Activated naive CD8-positive, alpha-beta T cell treated with anti-CD3 and anti-CD28 coated beads, Interleukin-2, amount 10 ng/mL, durations not matched to agents 7 days and 5 days (primary cell): Measurements from ENCODE around the gene NSG2. TPM values are rescaled to one million over a fixed set of nuclear protein-coding genes. Genes with fewer than 3 reads are reported as not detected.

Experiments
- ATAC-seq: fragments of 150-1000 bp; cut with Tn5 transposase; one replicate; pipeline ENCODE4 v1.10.0; 2021; ENCODE audit warnings: low read depth, moderate library complexity
- POLR2A ChIA-PET: fragments of 350-600 bp; sonication (Branson Sonifier 250); formaldehyde crosslinking; loops from one replicate; lab custom pipeline; 2021; ENCODE audit warnings: antibody characterized with exemption; lab: Charles Lee
- DNase-seq: peaks from one replicate; pipeline ENCODE4 v3.0.0; 2021
- H3K27ac Mint-ChIP-seq: one replicate; pipeline ENCODE4 v1.8.0; 2022; ENCODE audit warnings: mild to moderate bottlenecking, mixed read lengths
- H3K27me3 Mint-ChIP-seq: one replicate; pipeline ENCODE4 v1.8.0; 2022; ENCODE audit warnings: mild to moderate bottlenecking, moderate library complexity, mixed read lengths
- H3K36me3 Mint-ChIP-seq: one replicate; pipeline ENCODE4 v1.8.0; 2021; ENCODE audit warnings: mild to moderate bottlenecking, mixed read lengths
- H3K4me1 Mint-ChIP-seq: one replicate; pipeline ENCODE4 v1.8.0; 2021; ENCODE audit warnings: mixed read lengths
- H3K4me3 Mint-ChIP-seq: one replicate; pipeline ENCODE4 v1.8.0; 2022; ENCODE audit warnings: mild to moderate bottlenecking, moderate library complexity, mixed read lengths
- H3K9me3 Mint-ChIP-seq: one replicate; pipeline ENCODE4 v1.8.0; 2021; ENCODE audit warnings: mixed read lengths
- total RNA-seq, 2 experiments: library from RNA; stranded (reverse); gene quantifications; one replicate each; pipeline ENCODE4 v1.2.3, GENCODE V29; 2021

Gene NSG2
- total RNA-seq, 2 experiments from 2014 or later, result not detected

- Mint-ChIP-seq H3K4me3 (no peak overlapping the region), H3K9me3 (peaks cover 2% of the 10 kb centered on the region), H3K36me3 (no peaks in the 10 kb centered on the region), H3K27me3 (peaks cover 2% of the 10 kb centered on the region), H3K4me1 (no peaks in the 10 kb centered on the region), H3K27ac (no peak overlapping the region)
- ATAC-seq, result no peak
- POLR2A ChIA-PET, result no interaction called here
- DNase-seq, result no peak
Measured at GRCh38 chr5:174155281-174155680, 109.8 kb downstream of the NSG2 start.

GRCh38 chr5:174155706-174156105 is 110.2 kb downstream of the NSG2 start:
- ATAC-seq (no peak), DNase-seq (no peak)
- H3K4me1 Mint-ChIP-seq, result no peaks in the 10 kb centered on the region
- H3K27me3 Mint-ChIP-seq, result peaks cover 2% of the 10 kb centered on the region
- H3K9me3 Mint-ChIP-seq, result peaks cover 2% of the 10 kb centered on the region
- no peaks in the 10 kb centered on the region for H3K36me3 Mint-ChIP-seq
- no peak overlapping the region for H3K27ac Mint-ChIP-seq
- POLR2A ChIA-PET, result no interaction called here
- H3K4me3 Mint-ChIP-seq, result no peak overlapping the region

GRCh38 chr5:174157048-174157447 is 111.5 kb downstream of the NSG2 start:
- Mint-ChIP-seq H3K9me3 (peaks cover 2% of the 10 kb centered on the region), H3K4me3 (no peak overlapping the region)

More at GRCh38 chr5:174157048-174157447, 111.5 kb downstream of the NSG2 start:
- Mint-ChIP-seq H3K36me3 (no peaks in the 10 kb centered on the region), H3K27me3 (peaks cover 2% of the 10 kb centered on the region), H3K27ac (no peak overlapping the region), H3K4me1 (no peaks in the 10 kb centered on the region)
- ATAC-seq (no peak), DNase-seq (no peak)
- POLR2A ChIA-PET, result no interaction called here

Other genes starting within 250 kb of the NSG2 start
- 10 to 100 TPM; 11.8 to 13.0 TPM for gene CPEB4, start 157.4 kb upstream of the NSG2 start, total RNA-seq
- not detected for gene C5orf47, start 56.5 kb upstream of the NSG2 start, total RNA-seq